RWPE2 (cell line): ENCODE data around the gene FOXB2.
"Not testable (repeated sequence)": the region's sequence is repeated elsewhere in the genome, so short reads cannot be mapped to it uniquely, and the experiment has no call there.

Experiments
- ATAC-seq: fragments of 200-7000 bp; cut with Tn5 transposase; 3 replicates; pipeline ENCODE4 v1.9.1; 2021; ENCODE audit warnings: low read depth
- DNase-seq: peaks from one replicate; pipeline ENCODE4 v3.0.0-alpha.2; 2020; ENCODE audit warnings: low spot score
- H3K27ac ChIP-seq: fragments of 450-650 bp; 2 replicates; pipeline ENCODE4 v1.5.1; 2017; ENCODE audit warnings: mild to moderate bottlenecking; ENCODE audit not compliant: poor library complexity, severe bottlenecking
- H3K27me3 ChIP-seq: fragments of 250-450 bp; sonication (Bioruptor Pico); 2 replicates; pipeline ENCODE4 v1.5.1; 2021; ENCODE audit warnings: mild to moderate bottlenecking, moderate library complexity; ENCODE audit not compliant: insufficient read depth, poor library complexity, severe bottlenecking
- H3K36me3 ChIP-seq: fragments of 250-450 bp; sonication (Bioruptor Pico); 2 replicates; pipeline ENCODE4 v1.5.1; 2020; ENCODE audit warnings: low read depth, mild to moderate bottlenecking, moderate library complexity
- H3K4me1 ChIP-seq: fragments of 250-450 bp; sonication (Bioruptor Pico); 2 replicates; pipeline ENCODE4 v1.5.1; 2021; ENCODE audit warnings: mild to moderate bottlenecking, moderate library complexity; ENCODE audit not compliant: insufficient read depth, poor library complexity, severe bottlenecking
- H3K4me3 ChIP-seq: fragments of 250-450 bp; sonication (Bioruptor Pico); 2 replicates; pipeline ENCODE4 v1.5.1; 2021; ENCODE audit warnings: mild to moderate bottlenecking, moderate library complexity; ENCODE audit not compliant: severe bottlenecking
- H3K9me3 ChIP-seq: fragments of 250-450 bp; sonication (Bioruptor Pico); 2 replicates; pipeline ENCODE4 v1.5.1; 2021; ENCODE audit warnings: mild to moderate bottlenecking, moderate library complexity; ENCODE audit not compliant: severe bottlenecking
- TF ChIP-seq, protein P1 (sequence below): fragments of 450-650 bp; IDR thresholded peaks from one replicate; pipeline ENCODE4 v1.5.1; 2017; ENCODE audit warnings: mild to moderate bottlenecking, moderate library complexity; ENCODE audit not compliant: poor library complexity, severe bottlenecking

Gene FOXB2

DNA sequence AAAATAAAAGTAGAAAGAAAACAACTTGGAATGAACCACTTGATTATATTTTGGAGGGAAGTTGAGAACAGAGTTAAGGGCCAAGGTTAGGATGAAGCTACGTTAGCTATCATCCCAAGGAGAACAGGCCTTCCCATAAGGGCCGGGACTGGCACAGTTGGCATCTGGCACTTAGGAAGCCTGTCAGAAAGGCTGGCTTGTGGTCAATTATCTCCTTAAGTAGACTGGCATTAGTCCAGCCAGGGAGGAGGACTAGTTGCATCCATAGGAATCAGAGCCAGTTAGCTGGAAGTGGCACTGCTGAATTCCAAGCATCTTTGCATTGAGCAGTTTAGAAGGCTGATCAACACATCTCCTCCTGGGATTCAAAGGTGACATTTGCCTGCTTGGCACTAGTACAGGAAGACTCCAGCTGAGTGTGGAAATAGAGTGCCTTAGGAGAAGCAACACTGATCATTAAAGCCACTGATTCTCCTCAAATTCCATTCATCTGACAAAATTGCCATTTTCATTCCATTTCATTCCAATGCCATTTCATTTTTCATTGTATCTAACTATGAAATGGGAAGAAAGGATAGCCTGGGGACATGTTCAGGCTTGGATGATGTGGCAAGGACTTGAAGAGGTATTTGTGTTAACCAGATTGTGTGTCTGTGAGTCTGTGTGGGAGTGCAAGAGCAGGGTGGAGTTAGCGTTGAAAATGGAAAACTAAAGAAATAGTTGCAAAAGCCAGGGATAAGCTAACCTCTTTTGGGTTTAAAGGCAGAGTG lies 5.5 kb downstream of the FOXB2 start:
- H3K27ac ChIP-seq, result no peak overlapping the region
- peaks cover 59% of the 10 kb centered on the region for H3K27me3 ChIP-seq
- H3K4me3 ChIP-seq, result no peak overlapping the region
- H3K4me1 ChIP-seq, result no peaks in the 10 kb centered on the region
- no peak for DNase-seq
- ATAC-seq, result no peak
- H3K9me3 ChIP-seq, result no peaks in the 10 kb centered on the region
- H3K36me3 ChIP-seq, result no peaks in the 10 kb centered on the region
- TF ChIP-seq, protein P1, sequence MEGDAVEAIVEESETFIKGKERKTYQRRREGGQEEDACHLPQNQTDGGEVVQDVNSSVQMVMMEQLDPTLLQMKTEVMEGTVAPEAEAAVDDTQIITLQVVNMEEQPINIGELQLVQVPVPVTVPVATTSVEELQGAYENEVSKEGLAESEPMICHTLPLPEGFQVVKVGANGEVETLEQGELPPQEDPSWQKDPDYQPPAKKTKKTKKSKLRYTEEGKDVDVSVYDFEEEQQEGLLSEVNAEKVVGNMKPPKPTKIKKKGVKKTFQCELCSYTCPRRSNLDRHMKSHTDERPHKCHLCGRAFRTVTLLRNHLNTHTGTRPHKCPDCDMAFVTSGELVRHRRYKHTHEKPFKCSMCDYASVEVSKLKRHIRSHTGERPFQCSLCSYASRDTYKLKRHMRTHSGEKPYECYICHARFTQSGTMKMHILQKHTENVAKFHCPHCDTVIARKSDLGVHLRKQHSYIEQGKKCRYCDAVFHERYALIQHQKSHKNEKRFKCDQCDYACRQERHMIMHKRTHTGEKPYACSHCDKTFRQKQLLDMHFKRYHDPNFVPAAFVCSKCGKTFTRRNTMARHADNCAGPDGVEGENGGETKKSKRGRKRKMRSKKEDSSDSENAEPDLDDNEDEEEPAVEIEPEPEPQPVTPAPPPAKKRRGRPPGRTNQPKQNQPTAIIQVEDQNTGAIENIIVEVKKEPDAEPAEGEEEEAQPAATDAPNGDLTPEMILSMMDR, result no peak

DNA sequence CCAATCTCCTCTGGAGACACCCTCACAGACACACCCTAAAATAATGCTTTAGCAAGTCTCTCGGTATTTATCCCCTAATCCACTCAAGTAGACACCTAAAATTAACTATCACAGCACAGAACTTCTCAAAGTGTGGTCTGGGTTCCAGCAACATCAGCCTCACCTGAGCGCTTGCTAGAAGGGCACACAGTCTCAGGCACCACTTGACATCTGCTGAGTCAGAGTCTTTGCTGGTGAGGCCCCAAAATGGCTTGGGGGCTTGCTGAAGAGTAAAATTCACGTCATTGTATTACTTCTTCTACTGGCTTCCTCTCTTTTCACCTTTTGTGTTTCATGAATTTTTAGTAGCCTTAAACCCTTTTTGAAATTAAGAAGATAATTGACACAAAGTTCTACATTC lies 9.0 kb downstream of the FOXB2 start:
- H3K4me1 ChIP-seq, result no peaks in the 10 kb centered on the region
- TF ChIP-seq, protein P1, result no peak
- no peak overlapping the region for H3K27ac ChIP-seq
- no peaks in the 10 kb centered on the region for H3K9me3 ChIP-seq
- no peak overlapping the region for H3K4me3 ChIP-seq
- DNase-seq, result no peak
- peaks cover 30% of the 10 kb centered on the region for H3K27me3 ChIP-seq
- ATAC-seq, result no peak
- no peaks in the 10 kb centered on the region for H3K36me3 ChIP-seq

DNA sequence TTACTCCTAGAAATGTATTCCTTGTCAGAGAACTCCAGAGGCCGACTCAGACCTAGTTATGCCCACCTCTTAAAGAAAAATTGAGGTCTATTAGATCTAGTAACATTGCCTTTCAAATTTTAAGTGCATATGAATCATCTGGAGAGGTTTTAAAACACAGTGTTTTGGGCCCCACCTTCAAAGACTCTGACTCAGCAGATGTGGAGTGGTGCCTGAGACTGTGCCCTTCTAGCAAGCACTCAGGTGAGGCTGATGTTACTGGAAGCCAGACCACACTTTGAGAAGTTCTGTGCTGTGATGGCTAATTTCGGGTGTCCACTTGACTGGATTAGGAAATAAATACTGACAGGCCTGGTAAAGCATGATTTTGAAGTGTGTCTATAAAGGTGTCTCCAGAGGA lies 10.6 kb downstream of the FOXB2 start:
- TF ChIP-seq, protein P1, result no peak
- Histone ChIP-seq H3K4me3 (no peak overlapping the region), H3K4me1 (no peaks in the 10 kb centered on the region), H3K36me3 (no peaks in the 10 kb centered on the region), H3K27ac (no peak overlapping the region), H3K27me3 (peaks cover 22% of the 10 kb centered on the region), H3K9me3 (no peaks in the 10 kb centered on the region)
- ATAC-seq (no peak), DNase-seq (no peak)

DNA sequence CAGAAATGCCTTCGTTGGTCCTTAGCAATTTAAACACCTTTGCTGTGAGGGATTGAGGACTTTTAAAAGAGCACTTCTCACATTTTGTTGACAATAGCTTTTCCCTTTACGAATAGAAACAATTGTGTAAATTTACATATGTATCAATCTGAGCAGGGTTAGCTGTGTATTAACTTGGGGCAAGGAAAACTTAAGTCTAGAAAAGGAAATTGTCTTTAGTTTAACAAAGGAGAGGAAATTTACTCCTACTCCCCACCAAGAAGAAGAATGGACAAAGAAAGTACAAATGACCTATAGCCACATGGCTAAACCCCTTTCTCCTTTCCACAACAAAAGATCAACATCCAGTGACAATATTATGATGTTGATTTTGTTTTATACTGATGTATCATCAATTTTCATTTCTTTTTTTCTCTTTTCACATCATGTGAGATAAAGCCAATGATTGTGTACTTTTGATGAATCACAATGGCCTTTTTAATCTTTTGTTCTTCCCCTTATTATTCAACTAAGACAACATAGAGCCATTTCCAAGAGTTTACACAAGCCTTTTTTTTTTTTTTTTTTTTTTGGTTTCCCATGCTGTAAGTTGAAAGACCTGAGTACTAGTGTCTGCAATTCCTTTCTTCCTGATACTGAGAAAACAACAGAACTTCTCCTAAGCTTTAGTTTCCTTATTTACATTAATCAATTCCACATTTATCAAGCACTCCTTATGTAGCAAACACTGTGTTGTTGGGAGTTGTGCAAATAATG lies 19.0 kb downstream of the FOXB2 start:
- H3K27me3 ChIP-seq, result peaks cover 6% of the 10 kb centered on the region
- TF ChIP-seq, protein P1, result no peak
- no peak overlapping the region for H3K27ac ChIP-seq
- DNase-seq (no peak), ATAC-seq (no peak)
- no peaks in the 10 kb centered on the region for H3K36me3 ChIP-seq
- no peak overlapping the region for H3K4me3 ChIP-seq
- no peaks in the 10 kb centered on the region for H3K9me3 ChIP-seq
- no peaks in the 10 kb centered on the region for H3K4me1 ChIP-seq

DNA sequence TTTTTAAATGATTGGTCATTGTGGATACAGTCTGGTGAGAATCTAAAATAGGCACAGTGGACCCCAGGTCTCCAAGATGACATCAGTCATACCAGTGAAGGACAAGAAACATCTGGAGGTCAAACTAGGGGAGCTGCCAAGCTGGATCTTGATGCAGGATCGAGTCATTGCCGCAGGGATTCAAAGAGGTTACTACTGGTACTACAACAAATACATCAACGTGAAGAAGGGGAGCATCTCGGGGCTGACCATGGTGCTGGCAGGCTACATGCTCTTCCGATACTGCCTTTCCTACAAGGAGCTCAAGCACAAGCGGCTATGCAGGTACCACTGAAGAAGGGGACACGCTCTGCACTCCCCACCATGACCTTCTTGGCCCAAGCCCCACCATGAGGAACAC lies 20.9 kb downstream of the FOXB2 start:
- no peaks in the 10 kb centered on the region for H3K4me1 ChIP-seq
- H3K27ac ChIP-seq, result no peak overlapping the region
- no peak for ATAC-seq

DNA sequence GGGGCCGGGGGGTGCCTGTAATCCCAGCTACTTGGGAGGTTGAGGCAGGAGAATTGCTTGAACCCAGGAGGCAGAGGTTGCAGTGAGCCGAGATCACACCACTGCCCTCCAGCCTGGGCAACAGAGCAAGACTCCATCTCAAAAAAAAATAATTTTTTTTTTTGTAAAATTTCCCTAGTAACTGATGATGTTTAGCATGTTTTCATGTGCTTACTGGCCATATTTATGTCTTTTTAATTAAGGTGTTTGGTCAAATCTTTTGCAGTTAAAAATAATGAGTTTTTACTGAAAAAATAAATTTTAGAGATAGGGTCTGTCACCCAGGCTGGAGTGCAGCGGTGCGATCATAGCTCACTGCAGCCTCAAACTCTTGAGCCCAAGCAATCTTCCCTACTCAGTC lies 24.3 kb downstream of the FOXB2 start:
- H3K27me3 ChIP-seq, result peaks cover 29% of the 10 kb centered on the region
- not testable (repeated sequence) for DNase-seq, H3K36me3 ChIP-seq, ATAC-seq, H3K4me1 ChIP-seq, H3K9me3 ChIP-seq, H3K27ac ChIP-seq, H3K4me3 ChIP-seq

More for the DNA sequence above, 20.9 kb downstream of the FOXB2 start:
- no peaks in the 10 kb centered on the region for H3K36me3 ChIP-seq
- no peak overlapping the region for H3K4me3 ChIP-seq
- TF ChIP-seq, protein P1, result no peak
- no peaks in the 10 kb centered on the region for H3K9me3 ChIP-seq
- peaks cover under 1% of the 10 kb centered on the region for H3K27me3 ChIP-seq
- DNase-seq, result no peak

DNA sequence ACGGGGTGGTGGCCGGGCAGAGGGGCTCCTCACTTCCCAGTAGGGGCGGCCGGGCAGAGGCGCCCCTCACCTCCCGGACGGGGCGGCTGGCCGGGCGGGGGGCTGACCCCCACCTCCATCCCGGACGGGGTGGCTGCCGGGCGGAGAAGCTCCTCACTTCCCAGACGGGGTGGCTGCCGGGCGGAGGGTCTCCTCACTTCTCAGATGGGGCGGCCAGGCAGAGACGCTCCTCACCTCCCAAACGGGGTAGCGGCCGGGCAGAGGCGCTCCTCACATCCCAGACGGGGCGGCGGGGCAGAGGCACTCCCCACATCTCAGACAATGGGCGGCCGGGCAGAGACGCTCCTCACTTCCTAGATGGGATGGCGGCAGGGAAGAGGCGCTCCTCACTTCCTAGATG lies 41.2 kb downstream of the FOXB2 start:
- ATAC-seq, H3K36me3 ChIP-seq, H3K27ac ChIP-seq, H3K9me3 ChIP-seq, H3K4me3 ChIP-seq, H3K4me1 ChIP-seq, DNase-seq: not testable (repeated sequence)
- H3K27me3 ChIP-seq, result peaks cover 18% of the 10 kb centered on the region
